Measurements from ENCODE around the gene FBXL13.
"Not testable (repeated sequence)": the region's sequence is repeated elsewhere in the genome, so short reads cannot be mapped to it uniquely, and the experiment has no call there.

Gene FBXL13

DNA sequence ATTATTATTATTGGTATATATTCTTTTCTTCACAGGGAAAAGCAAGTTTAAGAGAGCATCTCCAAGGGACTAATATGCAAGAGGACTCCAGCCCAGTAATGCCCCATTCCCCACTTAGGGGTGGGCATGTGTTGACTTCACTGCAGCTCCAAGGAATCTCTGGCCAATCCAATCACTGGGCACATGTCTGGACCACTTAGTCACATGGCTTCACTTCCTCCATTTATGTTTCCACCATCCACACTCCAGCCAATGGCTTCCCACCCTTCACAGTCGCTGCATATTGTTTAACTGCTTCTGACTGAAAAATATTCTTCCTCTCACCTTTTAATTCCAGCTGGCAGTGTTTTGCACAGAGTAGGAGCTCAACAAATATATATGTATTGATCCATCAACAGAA, 43.6 kb downstream of the FBXL13 start:
- H3K4me3 ChIP-seq (ENCODE audit: control insufficient read depth, low read depth, low read length), result no peak overlapping the region
- TF ChIP-seq, protein P1, sequence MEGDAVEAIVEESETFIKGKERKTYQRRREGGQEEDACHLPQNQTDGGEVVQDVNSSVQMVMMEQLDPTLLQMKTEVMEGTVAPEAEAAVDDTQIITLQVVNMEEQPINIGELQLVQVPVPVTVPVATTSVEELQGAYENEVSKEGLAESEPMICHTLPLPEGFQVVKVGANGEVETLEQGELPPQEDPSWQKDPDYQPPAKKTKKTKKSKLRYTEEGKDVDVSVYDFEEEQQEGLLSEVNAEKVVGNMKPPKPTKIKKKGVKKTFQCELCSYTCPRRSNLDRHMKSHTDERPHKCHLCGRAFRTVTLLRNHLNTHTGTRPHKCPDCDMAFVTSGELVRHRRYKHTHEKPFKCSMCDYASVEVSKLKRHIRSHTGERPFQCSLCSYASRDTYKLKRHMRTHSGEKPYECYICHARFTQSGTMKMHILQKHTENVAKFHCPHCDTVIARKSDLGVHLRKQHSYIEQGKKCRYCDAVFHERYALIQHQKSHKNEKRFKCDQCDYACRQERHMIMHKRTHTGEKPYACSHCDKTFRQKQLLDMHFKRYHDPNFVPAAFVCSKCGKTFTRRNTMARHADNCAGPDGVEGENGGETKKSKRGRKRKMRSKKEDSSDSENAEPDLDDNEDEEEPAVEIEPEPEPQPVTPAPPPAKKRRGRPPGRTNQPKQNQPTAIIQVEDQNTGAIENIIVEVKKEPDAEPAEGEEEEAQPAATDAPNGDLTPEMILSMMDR (conservative IDR thresholded peaks at IDR 0.05; ENCODE audit: control insufficient read depth, insufficient read depth, low read depth, low read length), result no peak
- no peak for DNase-seq (ENCODE audit: low read depth)

DNA sequence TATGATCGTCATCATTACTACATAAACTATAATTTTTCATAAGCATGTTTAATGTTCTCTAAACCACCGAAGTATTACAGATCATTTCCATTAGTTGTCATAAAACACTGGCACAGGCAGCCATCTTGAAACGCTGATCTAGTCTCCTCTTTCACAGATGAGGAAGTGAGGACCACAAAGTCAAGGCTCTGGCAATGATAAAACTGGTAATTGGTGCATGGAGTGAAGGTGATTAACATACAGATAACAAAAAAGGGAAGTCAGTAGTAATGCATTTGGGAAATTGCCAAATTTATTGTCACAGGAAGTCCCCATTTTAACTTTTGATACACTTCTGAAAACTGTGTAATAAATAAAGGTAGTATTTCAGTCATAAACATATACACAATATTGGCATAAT, 49.3 kb downstream of the FBXL13 start:
- no peak overlapping the region for H3K4me3 ChIP-seq (ENCODE audit: control insufficient read depth, low read depth, low read length)
- TF ChIP-seq, protein P1 (conservative IDR thresholded peaks at IDR 0.05; ENCODE audit: control insufficient read depth, insufficient read depth, low read depth, low read length), result no peak
- no peak for DNase-seq (ENCODE audit: low read depth)

DNA sequence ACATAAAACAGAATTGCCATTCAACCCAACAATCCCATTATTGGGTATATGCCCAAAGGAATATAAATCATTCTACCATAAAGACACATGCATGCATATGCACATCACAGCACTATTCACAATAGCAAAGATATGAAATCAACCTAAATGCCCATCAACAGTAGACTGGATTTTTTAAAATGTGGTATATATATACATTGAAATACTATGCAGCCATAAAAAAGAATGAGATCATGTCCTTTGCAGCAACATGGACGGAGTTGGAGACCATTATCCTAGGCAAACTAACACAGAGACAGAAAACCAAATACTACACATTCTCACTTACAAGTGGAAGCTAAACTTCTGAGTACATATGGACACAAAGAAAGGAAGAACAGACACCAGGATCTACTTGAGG, 51.0 kb downstream of the FBXL13 start:
- DNase-seq (ENCODE audit: low read depth); H3K4me3 ChIP-seq (ENCODE audit: control insufficient read depth, low read depth, low read length): not testable (repeated sequence)

DNA sequence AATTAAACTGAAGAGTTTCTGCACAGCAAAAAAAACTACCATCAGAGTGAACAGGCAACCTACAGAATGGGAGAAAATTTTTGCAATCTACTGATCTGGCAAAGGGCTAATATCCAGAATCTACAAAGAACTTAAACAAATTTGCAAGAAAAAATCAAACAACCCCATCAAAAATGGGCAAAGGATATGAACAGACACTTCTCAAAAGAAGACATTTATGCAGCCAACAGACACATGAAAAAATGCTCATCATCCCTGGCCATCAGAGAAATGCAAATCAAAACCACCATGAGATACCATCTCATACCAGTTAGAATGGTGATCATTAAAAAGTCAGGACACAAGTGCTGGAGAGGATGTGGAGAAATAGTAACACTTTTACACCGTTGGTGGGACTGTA, 53.1 kb downstream of the FBXL13 start:
- H3K4me3 ChIP-seq (ENCODE audit: control insufficient read depth, low read depth, low read length); DNase-seq (ENCODE audit: low read depth): not testable (repeated sequence)

DNA sequence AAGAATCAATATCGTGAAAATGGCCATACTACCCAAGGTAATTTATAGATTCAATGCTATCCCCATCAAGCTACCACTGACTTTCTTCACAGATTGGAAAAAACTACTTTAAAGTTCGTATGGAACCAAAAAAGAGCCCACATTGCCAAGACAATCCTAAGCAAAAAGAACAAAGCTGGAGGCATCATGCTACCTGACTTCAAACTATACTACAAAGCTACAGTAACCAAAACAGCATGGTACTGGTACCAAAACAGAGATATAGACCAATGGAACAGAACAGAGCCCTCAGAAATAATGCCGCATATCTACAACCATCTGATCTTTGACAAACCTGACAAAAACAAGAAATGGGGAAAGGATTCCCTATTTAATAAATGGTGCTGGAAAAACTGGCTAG, 53.7 kb downstream of the FBXL13 start:
- DNase-seq (ENCODE audit: low read depth); H3K4me3 ChIP-seq (ENCODE audit: control insufficient read depth, low read depth, low read length): not testable (repeated sequence)

DNA sequence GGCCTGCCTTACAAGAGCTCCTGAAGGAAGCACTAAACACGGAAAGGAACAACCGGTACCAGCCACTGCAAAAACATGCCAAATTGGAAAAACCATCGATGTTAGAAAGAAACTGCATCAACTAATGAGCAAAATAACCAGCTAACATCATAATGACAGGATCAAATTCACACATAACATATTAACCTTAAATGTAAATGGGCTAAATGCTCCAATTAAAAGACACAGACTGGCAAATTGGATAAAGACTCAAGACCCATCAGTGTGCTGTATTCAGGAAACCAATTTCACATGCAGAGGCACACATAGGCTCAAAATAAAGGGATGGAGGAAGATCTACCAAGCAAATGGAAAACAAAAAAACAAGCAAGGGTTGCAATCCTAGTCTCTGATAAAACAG, 56.3 kb downstream of the FBXL13 start:
- not testable (repeated sequence) for H3K4me3 ChIP-seq (ENCODE audit: control insufficient read depth, low read depth, low read length); DNase-seq (ENCODE audit: low read depth)

DNA sequence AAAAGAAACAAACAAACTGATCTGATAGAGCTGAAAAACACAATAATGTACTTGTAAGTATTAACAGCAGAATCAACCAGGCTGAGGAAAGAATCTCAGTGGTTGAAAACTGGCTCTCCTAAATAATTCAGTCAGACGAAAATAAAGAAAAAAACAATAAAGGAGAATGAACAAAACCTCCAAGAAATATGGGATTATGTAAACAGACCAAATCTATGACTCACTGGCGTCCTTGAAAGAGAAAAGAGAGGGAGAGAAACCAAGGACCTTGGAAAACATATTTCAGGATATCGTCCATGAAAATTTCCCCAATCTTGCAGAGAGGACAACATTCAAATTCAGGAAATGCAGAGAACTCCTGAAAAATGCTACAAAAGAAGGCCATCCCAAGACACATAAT, 62.9 kb downstream of the FBXL13 start:
- DNase-seq (ENCODE audit: low read depth), result peak; percentile 35
- TF ChIP-seq, protein P1 (conservative IDR thresholded peaks at IDR 0.05; ENCODE audit: control insufficient read depth, insufficient read depth, low read depth, low read length), result no peak
- H3K4me3 ChIP-seq (ENCODE audit: control insufficient read depth, low read depth, low read length), result no peak overlapping the region

DNA sequence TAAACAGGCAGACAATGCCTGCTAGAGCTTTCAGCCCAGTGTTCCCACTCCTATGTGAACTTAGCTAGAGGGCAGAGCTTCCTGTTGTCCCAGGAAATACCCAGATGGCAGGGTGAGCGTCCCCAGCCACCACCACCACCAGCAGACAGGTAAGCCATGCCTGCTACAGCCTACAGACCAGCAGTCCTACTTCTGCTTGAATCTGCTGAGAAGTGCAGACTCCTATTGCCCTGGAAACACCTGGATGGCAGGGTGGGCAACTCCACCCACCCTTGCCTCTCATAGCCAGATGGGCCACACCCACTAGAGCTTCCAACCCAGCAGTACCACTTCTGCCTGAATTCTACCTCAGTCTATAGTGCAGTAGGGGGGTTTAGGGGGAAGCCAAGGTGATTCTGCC, 64.4 kb downstream of the FBXL13 start:
- H3K4me3 ChIP-seq (ENCODE audit: control insufficient read depth, low read depth, low read length), result no peak overlapping the region
- DNase-seq (ENCODE audit: low read depth), result no peak
- TF ChIP-seq, protein P1 (conservative IDR thresholded peaks at IDR 0.05; ENCODE audit: control insufficient read depth, insufficient read depth, low read depth, low read length), result no peak

DNA sequence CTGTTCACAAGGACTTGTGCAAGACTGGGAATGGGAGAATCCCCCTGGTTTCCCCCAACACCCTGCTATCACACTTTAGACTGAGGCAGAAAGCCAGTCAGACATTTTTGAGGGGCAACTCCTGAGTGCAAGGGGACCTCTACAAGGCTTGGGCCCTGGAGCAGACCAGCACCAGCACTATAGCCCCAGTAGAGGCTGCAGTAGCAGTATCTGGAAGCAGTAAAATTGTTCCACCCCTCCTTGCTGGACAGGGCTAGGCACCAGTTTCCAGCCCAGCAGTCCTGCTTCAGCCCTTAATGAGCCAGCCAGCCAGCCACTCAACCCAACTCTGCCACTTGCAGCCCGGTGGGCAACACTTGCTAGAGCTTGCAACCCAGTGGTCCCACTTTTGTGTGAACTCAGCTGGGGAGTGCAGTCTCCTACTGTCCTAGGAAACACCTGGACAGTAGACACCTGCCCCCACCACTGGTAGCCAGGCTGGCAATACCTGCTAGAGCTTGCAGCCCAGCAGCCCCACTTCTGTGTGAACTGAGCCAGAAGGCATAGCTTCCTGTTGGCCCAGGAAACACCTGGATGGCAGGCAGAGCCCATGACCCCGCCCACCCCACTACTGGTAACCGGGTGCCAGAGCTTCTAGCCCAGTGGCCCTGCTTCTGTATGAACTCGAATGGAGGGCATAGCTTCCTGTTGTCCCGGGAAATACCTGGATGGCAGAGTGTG, 65.0 kb downstream of the FBXL13 start:
- H3K4me3 ChIP-seq (ENCODE audit: control insufficient read depth, low read depth, low read length), result no peak overlapping the region
- TF ChIP-seq, protein P1 (conservative IDR thresholded peaks at IDR 0.05; ENCODE audit: control insufficient read depth, insufficient read depth, low read depth, low read length), result no peak
- no peak for DNase-seq (ENCODE audit: low read depth)

All from fibroblast of mammary gland (primary cell).